Ramos (cell line): ENCODE data around the gene BOLA2B.

Experiments used
- in situ Hi-C: fragments of 300-500 bp; cut with MboI; formaldehyde crosslinking; loops from one replicate; pipeline ENCODE4 v1.14.3; 2022; ENCODE audit warnings: low sequenced_read_pairs; ENCODE audit not compliant: unreplicated experiment

BOLA2B gene

GRCh38 chr16:30145657-30146056, 47.8 kb downstream of the BOLA2B start:
- in situ Hi-C loops = no loop called here

DNA sequence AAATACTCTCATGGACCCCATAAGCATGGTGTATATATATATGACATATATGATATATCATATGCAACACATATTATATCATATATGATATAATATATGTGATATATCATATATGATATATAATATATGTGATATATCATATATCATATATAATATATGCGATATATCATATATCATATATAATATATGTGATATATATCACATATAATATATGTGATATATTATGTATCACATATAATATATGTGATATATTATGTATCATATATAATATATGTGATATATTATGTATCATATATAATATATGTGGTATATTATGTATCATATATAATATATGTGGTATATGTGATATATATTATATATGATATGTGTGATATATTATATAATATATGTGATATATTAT, 48.5 kb downstream of the BOLA2B start:
- in situ Hi-C loops = no loop called here

GRCh38 chr16:30144017-30144416, 49.4 kb downstream of the BOLA2B start:
- in situ Hi-C loops = no loop called here

GRCh38 chr16:30143347-30143702, 50.1 kb downstream of the BOLA2B start:
- in situ Hi-C loops = no loop called here
